ENCODE results near the gene KCNQ5.

KCNQ5 gene

GRCh38 chr6:72832271-72832670 lies 210.4 kb downstream of the KCNQ5 start:
- no peak overlapping the region for H3K9ac ChIP-seq
- no peak overlapping the region for H3K27ac ChIP-seq
- no peaks in the 10 kb centered on the region for H3K36me3 ChIP-seq (ENCODE audit: control insufficient read depth, insufficient read depth, low read length)
- no peak overlapping the region for H2AFZ ChIP-seq
- H3K9me3 ChIP-seq (ENCODE audit: control insufficient read depth, low read length) = no peaks in the 10 kb centered on the region
- H3K27me3 ChIP-seq (ENCODE audit: control insufficient read depth, insufficient read depth, low read length) = no peaks in the 10 kb centered on the region
- no peak overlapping the region for H3K4me2 ChIP-seq (ENCODE audit: low read length)
- no peaks in the 10 kb centered on the region for H3K79me2 ChIP-seq
- no peak overlapping the region for H3K4me3 ChIP-seq (ENCODE audit: low read depth, low read length)
- TF ChIP-seq CTCF (IDR thresholded peaks at IDR 0.05) = no peak
- no peaks in the 10 kb centered on the region for H3K4me1 ChIP-seq

- Histone ChIP-seq H3K79me2 (no peaks in the 10 kb centered on the region), H3K36me3 (ENCODE audit: control insufficient read depth, insufficient read depth, low read length) (no peaks in the 10 kb centered on the region), H3K9me3 (ENCODE audit: control insufficient read depth, low read length) (no peaks in the 10 kb centered on the region), H3K27me3 (ENCODE audit: control insufficient read depth, insufficient read depth, low read length) (no peaks in the 10 kb centered on the region), H3K4me2 (ENCODE audit: low read length) (no peak overlapping the region), H3K27ac (no peak overlapping the region), H3K9ac (no peak overlapping the region), H3K4me1 (no peaks in the 10 kb centered on the region), H2AFZ (no peak overlapping the region), H3K4me3 (ENCODE audit: low read depth, low read length) (no peak overlapping the region)
- no peak for TF ChIP-seq CTCF (IDR thresholded peaks at IDR 0.05)
These were observed 213.9 kb downstream of the KCNQ5 start for GRCh38 chr6:72835749-72836148.

- Histone ChIP-seq H3K4me3 (ENCODE audit: low read depth, low read length) (no peak overlapping the region), H3K27me3 (ENCODE audit: control insufficient read depth, insufficient read depth, low read length) (no peaks in the 10 kb centered on the region), H3K27ac (no peak overlapping the region), H3K9me3 (ENCODE audit: control insufficient read depth, low read length) (no peaks in the 10 kb centered on the region), H3K79me2 (no peaks in the 10 kb centered on the region), H2AFZ (no peak overlapping the region), H3K4me2 (ENCODE audit: low read length) (no peak overlapping the region), H3K4me1 (no peaks in the 10 kb centered on the region), H3K9ac (no peak overlapping the region), H3K36me3 (ENCODE audit: control insufficient read depth, insufficient read depth, low read length) (no peaks in the 10 kb centered on the region)
- TF ChIP-seq CTCF (IDR thresholded peaks at IDR 0.05) = no peak
These were observed 215.1 kb downstream of the KCNQ5 start for GRCh38 chr6:72836971-72837370.

GRCh38 chr6:72841195-72841594 lies 219.3 kb downstream of the KCNQ5 start:
- no peaks in the 10 kb centered on the region for H3K79me2 ChIP-seq
- H3K4me2 ChIP-seq (ENCODE audit: low read length) = no peak overlapping the region
- H2AFZ ChIP-seq = no peak overlapping the region
- no peaks in the 10 kb centered on the region for H3K27me3 ChIP-seq (ENCODE audit: control insufficient read depth, insufficient read depth, low read length)
- H3K36me3 ChIP-seq (ENCODE audit: control insufficient read depth, insufficient read depth, low read length) = no peaks in the 10 kb centered on the region
- H3K27ac ChIP-seq = no peak overlapping the region
- no peaks in the 10 kb centered on the region for H3K9me3 ChIP-seq (ENCODE audit: control insufficient read depth, low read length)
- no peak overlapping the region for H3K9ac ChIP-seq
- no peaks in the 10 kb centered on the region for H3K4me1 ChIP-seq
- no peak overlapping the region for H3K4me3 ChIP-seq (ENCODE audit: low read depth, low read length)
- no peak for TF ChIP-seq CTCF (IDR thresholded peaks at IDR 0.05)

- no peak for TF ChIP-seq CTCF (IDR thresholded peaks at IDR 0.05)
- H3K36me3 ChIP-seq (ENCODE audit: control insufficient read depth, insufficient read depth, low read length) = no peaks in the 10 kb centered on the region
- no peak overlapping the region for H3K27ac ChIP-seq
- H2AFZ ChIP-seq = no peak overlapping the region
- H3K4me1 ChIP-seq = no peaks in the 10 kb centered on the region
- H3K4me2 ChIP-seq (ENCODE audit: low read length) = no peak overlapping the region
- H3K4me3 ChIP-seq (ENCODE audit: low read depth, low read length) = no peak overlapping the region
- H3K27me3 ChIP-seq (ENCODE audit: control insufficient read depth, insufficient read depth, low read length) = no peaks in the 10 kb centered on the region
- no peaks in the 10 kb centered on the region for H3K9me3 ChIP-seq (ENCODE audit: control insufficient read depth, low read length)
- H3K79me2 ChIP-seq = no peaks in the 10 kb centered on the region
- H3K9ac ChIP-seq = no peak overlapping the region
These were observed 220.3 kb downstream of the KCNQ5 start for GRCh38 chr6:72842140-72842539.

Data from parathyroid adenoma (tissue), 2 donors.